ENCODE data around the gene RPL22.

DNA sequence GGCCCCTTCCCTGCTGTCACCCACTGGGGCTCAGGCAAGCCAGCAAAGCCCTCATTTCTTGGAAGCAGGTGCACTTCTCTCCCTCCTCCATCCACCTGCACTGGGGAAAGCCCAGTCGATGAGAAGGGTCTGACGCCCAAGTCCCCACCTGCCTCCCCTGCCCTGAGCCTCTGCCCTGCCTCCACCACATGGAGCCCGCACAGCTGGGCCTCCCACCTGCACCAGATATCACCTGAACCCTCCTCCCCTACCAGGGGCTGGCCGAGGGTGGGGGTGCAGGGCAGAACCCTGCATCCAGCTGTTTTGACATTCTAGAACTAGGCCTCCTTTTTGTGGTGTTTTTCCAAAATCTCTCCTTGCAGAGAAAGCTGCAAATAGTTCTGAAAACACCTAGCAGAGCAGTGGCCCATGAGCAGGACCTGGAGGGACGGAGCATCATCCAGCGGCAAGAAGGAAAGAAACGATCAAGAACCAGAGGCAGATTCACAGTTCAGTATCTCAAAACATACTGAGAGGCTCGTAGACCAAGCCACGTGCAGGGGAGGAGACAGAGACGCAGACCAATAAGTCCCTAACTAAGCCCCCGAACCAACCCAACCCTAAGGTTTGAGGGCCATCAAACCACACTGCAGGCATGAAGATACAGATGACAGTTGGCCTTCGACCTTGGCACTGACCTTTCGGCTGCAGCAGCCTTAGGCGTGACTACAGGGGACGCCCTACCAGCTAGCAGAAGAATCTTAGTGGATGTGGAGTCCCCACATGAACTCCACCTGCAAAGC lies 36.0 kb downstream of the RPL22 start:
- TF ChIP-seq, protein P1, sequence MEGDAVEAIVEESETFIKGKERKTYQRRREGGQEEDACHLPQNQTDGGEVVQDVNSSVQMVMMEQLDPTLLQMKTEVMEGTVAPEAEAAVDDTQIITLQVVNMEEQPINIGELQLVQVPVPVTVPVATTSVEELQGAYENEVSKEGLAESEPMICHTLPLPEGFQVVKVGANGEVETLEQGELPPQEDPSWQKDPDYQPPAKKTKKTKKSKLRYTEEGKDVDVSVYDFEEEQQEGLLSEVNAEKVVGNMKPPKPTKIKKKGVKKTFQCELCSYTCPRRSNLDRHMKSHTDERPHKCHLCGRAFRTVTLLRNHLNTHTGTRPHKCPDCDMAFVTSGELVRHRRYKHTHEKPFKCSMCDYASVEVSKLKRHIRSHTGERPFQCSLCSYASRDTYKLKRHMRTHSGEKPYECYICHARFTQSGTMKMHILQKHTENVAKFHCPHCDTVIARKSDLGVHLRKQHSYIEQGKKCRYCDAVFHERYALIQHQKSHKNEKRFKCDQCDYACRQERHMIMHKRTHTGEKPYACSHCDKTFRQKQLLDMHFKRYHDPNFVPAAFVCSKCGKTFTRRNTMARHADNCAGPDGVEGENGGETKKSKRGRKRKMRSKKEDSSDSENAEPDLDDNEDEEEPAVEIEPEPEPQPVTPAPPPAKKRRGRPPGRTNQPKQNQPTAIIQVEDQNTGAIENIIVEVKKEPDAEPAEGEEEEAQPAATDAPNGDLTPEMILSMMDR (IDR thresholded peaks at IDR 0.05; ENCODE audit: borderline replicate concordance, extremely low read depth, low read length, poor library complexity, severe bottlenecking) = no peak
- no peak for TF ChIP-seq EZH2 (IDR thresholded peaks at IDR 0.05; ENCODE audit: borderline replicate concordance, low read depth, low read length, severe bottlenecking)

Measured in DND-41 (cell line).